Measurements from ENCODE around the gene LPCAT1. TPM values are rescaled to one million over a fixed set of nuclear protein-coding genes. Genes with fewer than 3 reads are reported as not detected.

Gene LPCAT1
- total and polyA plus RNA-seq, 2 experiments from 2014 or later: 78.0 to 255 TPM

GRCh38 chr5:1526681-1527131 is 2.9 kb upstream of the LPCAT1 start (continued):
- TF ChIP-seq, protein P1, sequence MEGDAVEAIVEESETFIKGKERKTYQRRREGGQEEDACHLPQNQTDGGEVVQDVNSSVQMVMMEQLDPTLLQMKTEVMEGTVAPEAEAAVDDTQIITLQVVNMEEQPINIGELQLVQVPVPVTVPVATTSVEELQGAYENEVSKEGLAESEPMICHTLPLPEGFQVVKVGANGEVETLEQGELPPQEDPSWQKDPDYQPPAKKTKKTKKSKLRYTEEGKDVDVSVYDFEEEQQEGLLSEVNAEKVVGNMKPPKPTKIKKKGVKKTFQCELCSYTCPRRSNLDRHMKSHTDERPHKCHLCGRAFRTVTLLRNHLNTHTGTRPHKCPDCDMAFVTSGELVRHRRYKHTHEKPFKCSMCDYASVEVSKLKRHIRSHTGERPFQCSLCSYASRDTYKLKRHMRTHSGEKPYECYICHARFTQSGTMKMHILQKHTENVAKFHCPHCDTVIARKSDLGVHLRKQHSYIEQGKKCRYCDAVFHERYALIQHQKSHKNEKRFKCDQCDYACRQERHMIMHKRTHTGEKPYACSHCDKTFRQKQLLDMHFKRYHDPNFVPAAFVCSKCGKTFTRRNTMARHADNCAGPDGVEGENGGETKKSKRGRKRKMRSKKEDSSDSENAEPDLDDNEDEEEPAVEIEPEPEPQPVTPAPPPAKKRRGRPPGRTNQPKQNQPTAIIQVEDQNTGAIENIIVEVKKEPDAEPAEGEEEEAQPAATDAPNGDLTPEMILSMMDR (conservative IDR thresholded peaks at IDR 0.05; ENCODE audit: low read depth in 2 of 2): no peak
- no peak for TF ChIP-seq EZH2 (IDR thresholded peaks at IDR 0.05; ENCODE audit: low read depth, unreplicated experiment)
- TF ChIP-seq NANOG (IDR thresholded peaks at IDR 0.05; ENCODE audit: borderline replicate concordance): no peak
- TF ChIP-seq ZNF114 (CRISPR knock-in tag; IDR thresholded peaks at IDR 0.05): no peak
- no peak for TF ChIP-seq POLR2AphosphoS5 (IDR thresholded peaks at IDR 0.05; ENCODE audit: low read depth)
- no peak for TF ChIP-seq ZNF462 (CRISPR knock-in tag; IDR thresholded peaks at IDR 0.05)

GRCh38 chr5:1526190-1526631 is 2.5 kb upstream of the LPCAT1 start:
- Histone ChIP-seq H3K79me2 (replicated peaks; ENCODE audit: insufficient read depth) (peaks cover 21% of the 10 kb centered on the region), H4K20me1 (replicated peaks; ENCODE audit: insufficient read depth) (peaks cover 7% of the 10 kb centered on the region; the same call in 1 of the 2 replicates), H3K4me2 (no peak overlapping the region), H3K27me3 (ENCODE audit: insufficient read depth) (no peaks in the 10 kb centered on the region), H3F3A (replicated peaks; ENCODE audit: low read depth) (no peaks in the 10 kb centered on the region; the same call in 1 of the 2 replicates), H3K9me2 (ENCODE audit: insufficient read depth) (no peaks in the 10 kb centered on the region), H3K4me3 (no peak overlapping the region), H3K27ac (ENCODE audit: low read depth) (no peak overlapping the region), H2AFZ (no peak overlapping the region), H3K4me1 (ENCODE audit: insufficient read depth) (peaks cover 14% of the 10 kb centered on the region), H3K36me3 (ENCODE audit: insufficient read depth) (peaks cover 4% of the 10 kb centered on the region)
- Mint-ChIP-seq H3K4me3 (no peak overlapping the region), H3K9me3 (no peaks in the 10 kb centered on the region), H3K4me1 (peaks cover 12% of the 10 kb centered on the region; the same call in 2 of the 3 replicates), H3K27ac (0 out of 2 replicates have a peak overlapping the region, but pooled peaks have one; percentile 16), H3K27me3 (ENCODE audit: insufficient read depth, low read depth, poor library complexity) (peaks cover 14% of the 10 kb centered on the region), H3K36me3 (ENCODE audit: low read depth) (peaks cover 6% of the 10 kb centered on the region; the same call in 2 of the 3 replicates)
- no peak for DNase-seq (ENCODE audit: low spot score)
- ATAC-seq: no peak
- no peak for TF ChIP-seq EZH2 (IDR thresholded peaks at IDR 0.05; ENCODE audit: low read depth, unreplicated experiment)
- TF ChIP-seq, protein P2, sequence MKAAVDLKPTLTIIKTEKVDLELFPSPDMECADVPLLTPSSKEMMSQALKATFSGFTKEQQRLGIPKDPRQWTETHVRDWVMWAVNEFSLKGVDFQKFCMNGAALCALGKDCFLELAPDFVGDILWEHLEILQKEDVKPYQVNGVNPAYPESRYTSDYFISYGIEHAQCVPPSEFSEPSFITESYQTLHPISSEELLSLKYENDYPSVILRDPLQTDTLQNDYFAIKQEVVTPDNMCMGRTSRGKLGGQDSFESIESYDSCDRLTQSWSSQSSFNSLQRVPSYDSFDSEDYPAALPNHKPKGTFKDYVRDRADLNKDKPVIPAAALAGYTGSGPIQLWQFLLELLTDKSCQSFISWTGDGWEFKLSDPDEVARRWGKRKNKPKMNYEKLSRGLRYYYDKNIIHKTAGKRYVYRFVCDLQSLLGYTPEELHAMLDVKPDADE (IDR thresholded peaks at IDR 0.05): no peak
- no peak for TF ChIP-seq JUNB (IDR thresholded peaks at IDR 0.05; ENCODE audit: unreplicated experiment)
- TF ChIP-seq, protein P1 (conservative IDR thresholded peaks at IDR 0.05; ENCODE audit: low read depth in 2 of 2): no peak

Measured in GM23338 (cell line).